ENCODE results near the gene B4GALT2.

The B4GALT2 gene

GRCh38 chr1:44036409-44037139 is 57.6 kb downstream of the B4GALT2 start:
- TF ChIP-seq JUND (IDR thresholded peaks at IDR 0.05; ENCODE audit: low read depth): no peak
- in situ Hi-C loops (cut with HindIII; ENCODE audit: low pct_unique_long_range_greater_than_20kb, low sequenced_read_pairs): no loop called here
- DNase-seq (ENCODE audit: low read depth in 1 of 2, low spot score in 1 of 2): peak in 1 of 2 experiments; percentile 73

GRCh38 chr1:44037154-44037553 is 58.1 kb downstream of the B4GALT2 start:
- DNase-seq (ENCODE audit: low read depth in 1 of 2, low spot score in 1 of 2): no peak
- in situ Hi-C loops (cut with HindIII; ENCODE audit: low pct_unique_long_range_greater_than_20kb, low sequenced_read_pairs): no loop called here
- no peak for TF ChIP-seq JUND (IDR thresholded peaks at IDR 0.05; ENCODE audit: low read depth)

GRCh38 chr1:44038876-44039657 is 60.1 kb downstream of the B4GALT2 start:
- in situ Hi-C loops (cut with HindIII; ENCODE audit: low pct_unique_long_range_greater_than_20kb, low sequenced_read_pairs): no loop called here
- TF ChIP-seq JUND (IDR thresholded peaks at IDR 0.05; ENCODE audit: low read depth): no peak
- DNase-seq (ENCODE audit: low read depth in 1 of 2, low spot score in 1 of 2): no peak

- TF ChIP-seq JUND (IDR thresholded peaks at IDR 0.05; ENCODE audit: low read depth): no peak
- DNase-seq (ENCODE audit: low read depth in 1 of 2, low spot score in 1 of 2): no peak
- in situ Hi-C loops (cut with HindIII; ENCODE audit: low pct_unique_long_range_greater_than_20kb, low sequenced_read_pairs): no loop called here
Observed at GRCh38 chr1:44040418-44040817, 61.4 kb downstream of the B4GALT2 start.
